ENCODE results near the gene CHRDL1.
"Not testable (repeated sequence)": the region's sequence is repeated elsewhere in the genome, so short reads cannot be mapped to it uniquely, and the experiment has no call there.

CHRDL1 gene

DNA sequence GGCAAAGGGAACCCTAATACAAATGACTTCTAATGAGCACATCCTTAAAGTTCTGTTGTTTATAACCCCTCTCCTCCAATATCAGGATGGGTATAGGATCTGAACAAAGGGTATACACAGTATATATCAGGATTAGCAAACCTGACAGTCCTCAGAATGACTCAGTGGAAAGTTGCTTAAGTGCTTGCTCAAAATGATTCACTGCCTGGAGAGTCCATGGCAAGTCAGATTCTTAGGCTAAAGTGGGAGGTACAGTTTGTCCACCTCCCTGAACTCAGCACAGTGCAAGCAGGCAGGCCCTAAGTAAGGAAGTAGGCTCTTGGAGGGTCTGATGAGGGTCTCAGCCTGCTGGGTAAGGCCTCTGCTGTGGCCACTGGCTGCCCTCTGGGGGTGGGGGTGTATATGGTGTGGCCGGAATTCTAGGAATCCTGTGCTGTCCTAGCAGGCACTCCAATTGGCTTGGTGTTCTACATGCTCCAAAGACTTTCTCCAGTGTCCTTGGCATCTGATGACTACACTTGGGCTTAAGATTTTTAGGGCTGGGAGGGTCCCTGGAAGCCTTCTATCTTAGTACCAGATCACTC is 54.3 kb downstream of the CHRDL1 start:
- DNase-seq, result peak; percentile 85

DNA sequence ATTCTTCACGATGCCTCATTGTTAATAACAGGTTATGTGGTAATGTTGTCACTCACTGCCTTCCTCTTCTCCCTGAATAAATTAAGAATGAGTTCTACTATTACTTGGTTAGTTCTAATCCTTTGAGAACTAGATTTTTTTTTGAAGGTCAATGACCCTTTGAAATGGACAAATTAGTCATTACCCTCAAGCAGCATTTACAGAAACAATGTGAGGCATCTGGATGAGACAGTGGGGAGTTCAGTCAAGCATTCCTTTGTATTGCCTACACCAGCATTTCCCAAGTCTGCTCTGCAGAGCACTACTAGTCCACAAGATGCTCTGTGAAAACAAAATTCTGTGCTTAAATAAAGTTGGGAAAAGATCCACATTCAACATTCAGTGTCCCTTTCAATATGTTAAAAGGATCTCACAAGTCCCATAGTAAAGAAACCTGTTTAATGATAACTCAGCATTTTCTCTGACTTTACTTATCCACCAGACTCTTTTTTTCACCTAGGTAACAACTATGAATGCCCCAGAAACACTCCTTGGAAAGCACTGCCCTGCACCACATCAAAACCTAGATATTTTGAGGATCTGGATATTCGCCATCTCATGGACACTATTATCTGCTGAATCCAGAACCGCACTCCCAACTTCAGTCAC is 60.6 kb downstream of the CHRDL1 start:
- DNase-seq, result peak; percentile 89

DNA sequence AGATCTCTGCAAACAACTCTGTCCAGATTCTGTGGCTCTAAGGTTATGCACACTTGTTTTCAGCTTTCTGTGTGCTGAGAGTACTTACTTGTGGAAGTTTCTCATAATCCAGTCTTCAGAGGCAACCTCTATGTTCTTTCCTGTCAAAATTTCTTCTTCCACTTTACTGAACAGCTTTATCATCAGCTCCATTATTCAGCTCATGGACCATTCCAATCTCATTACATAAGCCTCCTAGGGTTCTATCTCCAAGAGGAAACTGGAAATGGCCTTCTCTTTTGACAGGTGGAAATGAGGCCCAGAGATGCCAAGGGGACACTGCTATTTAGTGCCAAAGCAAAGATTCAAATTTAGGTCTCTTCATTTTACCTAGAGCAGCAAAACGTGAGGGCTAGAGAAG is 61.3 kb downstream of the CHRDL1 start:
- DNase-seq, result no peak

DNA sequence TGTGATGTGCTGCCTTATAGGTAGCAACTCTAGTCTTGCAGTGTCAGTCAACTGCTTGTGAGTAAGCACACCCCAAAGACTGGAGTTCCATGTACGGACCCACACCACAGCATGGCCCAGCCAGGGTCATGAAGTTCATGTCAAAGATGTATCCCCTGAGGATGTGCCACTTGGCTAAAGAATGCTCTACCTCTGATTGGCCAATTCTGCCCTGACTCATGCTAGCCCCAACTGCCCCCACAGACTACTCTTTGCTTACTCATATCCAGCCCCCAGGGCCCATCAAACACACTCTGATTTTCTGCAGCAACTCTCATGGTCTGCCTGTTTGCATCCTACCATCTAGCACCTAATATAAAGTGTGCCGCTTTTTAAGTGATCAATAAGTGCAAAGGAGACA is 62.5 kb downstream of the CHRDL1 start:
- peak; percentile 30 for DNase-seq

DNA sequence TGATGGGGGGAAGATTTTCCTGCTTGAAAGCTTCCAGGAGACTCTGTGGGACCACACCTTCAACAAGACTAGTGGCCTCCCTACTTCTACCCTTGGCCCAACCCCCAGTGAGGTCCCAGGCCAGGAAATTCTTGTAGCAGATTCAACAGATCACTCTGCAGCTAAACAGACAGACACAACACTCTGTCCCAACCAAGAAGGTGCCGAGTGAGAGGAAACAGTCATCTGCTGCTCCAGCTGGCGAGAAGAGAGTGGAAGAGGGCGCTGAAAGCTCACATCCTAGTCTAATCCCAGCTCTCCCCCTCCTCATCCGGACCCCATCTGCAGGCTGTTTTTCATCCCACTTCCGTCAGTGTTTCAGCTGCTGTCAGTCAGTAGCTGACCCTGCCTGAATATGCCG is 63.4 kb downstream of the CHRDL1 start:
- no peak for DNase-seq

DNA sequence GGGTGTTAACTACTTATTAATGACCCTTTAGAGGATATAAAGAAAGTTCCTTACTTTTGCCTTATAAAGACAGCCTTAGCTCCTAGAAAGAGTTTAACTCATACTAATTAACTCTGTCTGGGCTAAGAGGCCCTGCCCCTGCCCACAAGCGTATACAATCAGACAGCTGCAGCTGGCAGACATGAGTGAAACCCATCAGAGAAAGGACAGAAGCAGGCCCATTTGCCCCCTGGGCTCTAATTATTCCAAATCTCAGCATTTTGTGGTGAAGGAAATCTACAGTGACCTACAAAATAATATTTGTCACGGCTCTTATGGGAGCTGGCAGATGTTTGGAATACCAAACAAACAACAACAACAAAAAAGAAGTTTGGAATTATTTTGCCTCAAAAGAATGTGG is 71.8 kb downstream of the CHRDL1 start:
- no peak for DNase-seq

DNA sequence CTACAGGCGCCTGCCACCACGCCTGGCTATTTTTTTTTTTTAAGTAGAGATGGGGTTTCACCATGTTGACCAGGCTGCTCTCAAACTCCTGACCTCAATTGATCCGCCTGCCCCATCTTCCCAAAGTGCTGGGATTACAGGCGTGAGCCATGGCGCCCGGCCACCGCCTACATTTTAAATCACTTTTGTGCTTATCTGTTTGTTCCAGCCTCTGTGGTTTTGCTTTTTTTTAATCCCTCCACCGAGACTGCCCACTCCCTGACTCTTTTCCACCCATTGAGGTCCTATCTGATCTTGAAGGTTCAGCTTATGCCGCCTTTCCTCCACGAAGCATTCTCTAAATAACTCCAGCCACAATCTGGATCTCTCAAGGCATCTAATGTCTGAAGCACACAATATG is 73.5 kb downstream of the CHRDL1 start:
- DNase-seq, result no peak

DNA sequence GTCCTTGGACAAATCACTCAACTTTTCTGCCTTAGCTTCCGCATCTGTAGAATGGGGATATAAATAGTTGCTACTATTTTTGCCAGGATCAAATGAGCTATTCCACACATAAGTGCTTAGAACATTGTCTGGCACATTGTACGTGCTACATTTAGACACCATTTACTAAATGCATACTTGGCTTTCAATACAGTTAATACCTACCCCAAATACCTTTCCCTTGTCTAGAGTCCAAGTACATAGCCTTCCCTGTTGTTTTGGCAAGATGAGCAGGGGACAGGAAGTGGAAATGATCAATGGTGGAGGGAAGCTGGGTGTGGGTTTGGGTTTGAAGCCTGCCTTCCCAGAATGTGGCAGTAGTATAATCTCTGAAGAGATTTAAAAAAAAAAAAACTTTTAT is 82.0 kb downstream of the CHRDL1 start:
- no peak for DNase-seq

DNA sequence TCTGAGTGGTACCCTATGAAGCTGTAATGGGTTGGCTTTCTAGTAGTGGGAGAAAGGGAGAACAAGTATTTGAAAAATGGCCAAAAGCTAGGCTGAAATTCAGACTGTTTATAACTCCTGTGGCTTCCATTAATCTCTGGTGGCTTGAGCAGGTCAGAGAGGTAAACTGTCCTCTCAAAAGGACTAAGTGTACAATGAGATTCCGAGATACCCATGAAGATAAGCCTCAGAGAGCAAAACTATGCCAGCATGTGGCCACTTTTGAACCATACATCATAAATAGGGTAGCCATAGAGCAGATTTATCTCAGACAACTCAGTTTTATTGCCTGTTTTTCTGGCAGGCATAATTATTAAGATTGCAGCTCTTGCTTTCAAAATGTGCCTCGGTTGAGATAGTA is 89.2 kb downstream of the CHRDL1 start:
- DNase-seq, result no peak

DNA sequence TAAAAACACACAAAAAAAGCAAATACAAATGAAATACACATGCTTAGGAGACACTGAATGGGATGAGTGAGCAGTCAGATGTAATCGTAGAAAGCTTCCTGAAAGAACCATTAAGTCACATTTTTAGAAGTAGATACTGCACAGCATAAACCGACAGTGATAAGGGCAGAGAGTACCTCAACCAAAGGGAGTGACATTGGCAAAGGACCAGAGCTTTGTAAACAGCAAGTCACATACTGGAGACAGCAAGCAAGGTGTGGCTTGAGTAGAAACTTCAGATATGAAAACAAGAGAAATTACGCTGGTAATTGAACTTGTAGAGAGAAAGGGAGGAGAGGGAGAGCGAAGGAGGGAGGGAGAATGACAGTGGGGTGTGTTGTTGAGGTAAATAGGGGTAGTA is 92.0 kb downstream of the CHRDL1 start:
- no peak for DNase-seq

DNA sequence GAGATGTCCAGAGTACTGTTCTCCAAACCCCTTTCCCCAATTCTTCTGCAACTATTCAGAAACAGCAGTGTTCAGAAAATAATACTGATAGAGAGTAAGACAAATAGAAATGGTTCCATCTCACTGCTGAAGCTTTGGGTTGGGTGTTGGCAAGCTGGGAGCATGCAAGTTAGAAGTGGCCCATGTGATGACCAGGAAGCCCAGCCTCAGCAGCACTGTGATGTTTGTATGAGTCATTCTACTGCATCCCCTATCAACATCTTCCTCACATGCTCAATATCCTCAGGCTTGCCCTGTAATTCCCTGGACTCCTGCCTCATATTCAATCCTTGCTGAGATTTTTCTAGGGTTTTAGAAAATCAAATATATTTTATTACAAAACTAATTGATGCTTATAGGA is 96.5 kb downstream of the CHRDL1 start:
- peak; percentile 44 for DNase-seq

DNA sequence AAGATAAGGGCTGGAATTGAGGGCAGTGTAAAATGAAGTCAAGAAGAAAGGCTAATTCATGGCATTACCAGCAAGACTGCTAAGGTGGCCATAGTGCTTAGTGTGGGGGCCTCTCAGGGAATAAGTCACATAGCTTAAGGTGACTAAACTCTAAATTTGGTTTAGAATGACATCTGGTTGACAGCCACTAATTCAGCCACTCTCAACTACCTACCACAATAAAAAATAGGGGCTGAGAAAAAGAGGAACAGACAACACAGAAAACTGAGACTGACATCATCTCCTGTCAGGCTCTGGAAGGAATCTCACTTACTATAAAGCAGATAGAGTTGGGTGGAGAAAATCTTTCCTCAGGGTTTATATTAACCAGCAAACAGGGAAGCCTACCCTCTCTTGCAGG is 96.9 kb downstream of the CHRDL1 start:
- DNase-seq, result no peak

DNA sequence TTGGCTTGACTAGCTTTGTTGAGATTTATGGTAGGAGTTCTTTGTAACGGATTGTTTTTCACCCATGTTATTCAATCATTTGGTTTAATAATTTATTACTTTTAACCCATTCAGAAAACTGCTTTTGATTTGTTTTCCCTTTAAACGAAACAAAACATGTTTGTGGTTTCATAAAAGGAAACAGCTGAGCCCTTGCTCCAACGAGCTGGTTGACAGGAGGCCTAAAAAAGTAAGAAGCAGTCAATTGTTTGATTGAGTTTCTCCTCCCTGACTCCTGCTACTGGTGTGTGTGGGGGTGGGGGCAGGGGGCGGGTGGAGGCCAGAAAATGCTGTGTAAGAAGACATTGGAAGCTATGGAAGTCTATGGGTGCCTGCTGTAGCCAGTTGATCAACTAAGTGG is 102.8 kb downstream of the CHRDL1 start:
- DNase-seq, result no peak

DNA sequence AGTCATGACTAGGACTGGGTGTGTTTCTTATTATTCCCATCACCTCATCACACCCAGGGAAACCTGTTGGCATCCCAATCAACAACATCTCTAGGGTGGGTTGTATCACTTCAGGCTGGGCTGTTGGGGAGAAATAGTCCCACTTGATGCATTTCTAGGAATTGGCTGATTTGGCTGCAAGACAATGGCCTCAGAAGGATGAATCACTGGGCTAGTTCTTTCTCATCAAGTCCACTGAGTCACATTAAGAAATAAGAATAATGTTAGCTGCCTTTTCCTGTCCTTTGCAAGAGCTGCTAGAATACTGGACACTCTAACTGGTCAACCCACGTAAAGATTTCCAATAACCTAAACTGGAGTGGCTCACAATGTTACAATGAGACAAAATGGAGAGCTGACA is 104.2 kb downstream of the CHRDL1 start:
- DNase-seq, result peak; percentile 2

DNA sequence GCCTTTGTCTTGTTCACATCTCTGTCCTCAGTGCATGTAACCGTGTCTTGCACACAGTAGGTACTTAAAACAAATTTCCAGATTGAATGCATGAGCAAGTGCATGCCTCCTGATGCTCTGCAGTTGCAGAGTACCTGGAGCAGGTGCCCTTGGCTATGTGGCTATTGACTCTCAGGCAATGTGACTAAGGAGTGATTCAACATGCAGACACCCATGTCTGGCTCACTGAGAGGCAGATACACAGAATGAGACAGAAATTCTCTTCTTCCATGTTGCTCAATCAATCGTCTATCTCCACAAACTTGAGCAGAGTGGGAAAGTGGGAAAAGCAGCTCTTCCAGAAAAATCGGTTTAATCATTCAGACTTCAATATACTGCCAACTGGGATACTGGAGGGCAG is 111.0 kb downstream of the CHRDL1 start:
- peak; percentile 8 for DNase-seq

DNA sequence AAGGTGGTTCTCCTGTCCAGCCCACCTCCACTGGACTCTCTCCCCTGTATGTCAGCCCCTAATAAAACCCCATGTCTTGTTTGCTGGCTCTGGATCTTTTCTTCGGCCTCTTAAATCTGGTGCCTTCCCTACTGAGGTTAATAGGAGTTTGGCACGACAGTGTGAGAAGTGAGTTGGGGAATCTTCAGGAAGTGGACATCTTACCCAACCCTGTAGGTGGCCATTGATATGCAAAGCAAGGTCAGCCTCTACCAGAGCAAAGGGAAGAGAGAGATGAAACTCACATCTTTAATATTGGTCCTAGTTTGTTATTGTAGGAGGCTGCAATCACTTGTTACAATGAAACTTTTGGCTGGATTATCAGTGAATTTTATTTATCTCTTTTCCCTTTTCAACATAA is 111.7 kb downstream of the CHRDL1 start:
- DNase-seq, result no peak

DNA sequence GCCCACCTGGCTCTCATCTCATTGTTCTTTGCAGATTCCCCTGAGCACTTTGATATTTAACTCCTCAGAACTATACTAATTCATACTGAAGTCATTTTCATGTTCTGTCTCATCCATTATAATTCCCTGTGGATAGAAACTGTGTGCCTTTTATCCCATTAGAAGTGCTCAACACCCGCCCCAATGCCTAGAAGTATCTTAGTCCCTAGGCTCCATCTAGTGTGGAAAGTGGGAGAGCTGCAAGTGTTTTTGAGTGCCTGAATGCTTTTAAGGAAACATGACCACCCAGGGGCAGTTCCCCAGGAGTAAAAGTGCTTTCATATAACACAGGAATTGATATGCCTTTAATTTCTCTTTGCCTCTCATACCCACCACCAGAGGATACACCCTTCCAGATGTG is 117.0 kb downstream of the CHRDL1 start:
- no peak for DNase-seq

DNA sequence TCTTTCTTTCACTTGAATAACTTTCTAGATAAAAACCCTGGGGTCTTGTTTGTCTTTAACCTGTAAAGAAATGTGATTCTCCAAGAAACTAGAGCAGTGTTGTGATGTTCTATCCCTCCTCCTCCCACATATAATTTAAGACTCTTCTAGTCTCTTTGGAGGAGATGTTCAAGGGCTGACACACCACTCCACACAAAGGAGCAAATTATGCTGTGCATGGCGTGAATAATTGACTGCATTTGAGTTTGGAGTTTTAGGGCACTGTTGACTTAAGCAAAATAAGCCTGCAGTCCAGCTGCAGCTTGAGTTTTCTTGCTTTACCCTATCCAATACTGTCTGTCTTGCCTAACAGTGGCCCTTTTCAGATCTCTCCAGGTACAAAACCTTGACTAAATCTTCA is 119.7 kb downstream of the CHRDL1 start:
- DNase-seq, result no peak

DNA sequence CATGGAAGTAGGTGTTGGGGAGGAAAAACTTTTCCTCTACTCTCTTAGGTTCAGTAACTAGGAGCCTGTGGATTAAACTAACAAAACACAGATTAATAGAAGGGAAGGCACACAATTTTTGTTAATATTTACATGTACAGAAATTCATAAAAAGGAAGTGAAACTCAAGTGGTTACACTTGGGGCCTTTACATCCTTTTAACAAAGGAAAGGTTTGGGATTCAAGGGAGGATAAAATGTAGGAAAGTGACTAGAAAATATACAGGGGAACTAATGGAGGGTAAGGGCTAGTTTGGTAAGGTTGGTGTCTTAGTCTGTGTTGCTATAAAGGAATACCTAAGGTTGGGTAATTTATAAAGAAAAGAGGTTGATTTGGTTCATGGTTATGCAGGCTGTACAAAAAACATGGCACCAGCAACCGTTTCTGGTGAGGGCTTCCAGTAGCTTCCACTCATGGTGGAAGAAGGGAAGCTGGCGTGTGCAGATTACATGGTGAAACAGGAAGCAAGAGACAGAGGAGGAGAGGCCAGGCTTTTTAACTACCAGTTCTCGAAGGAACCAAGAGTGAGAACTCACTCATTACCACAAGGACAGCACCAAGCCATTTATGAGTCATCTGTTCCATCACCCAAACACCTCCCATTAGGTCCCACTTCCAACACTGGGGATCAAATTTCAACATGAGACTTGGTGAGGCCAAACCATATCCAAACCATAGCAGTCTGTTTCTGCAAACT is 124.4 kb downstream of the CHRDL1 start:
- peak; percentile 34 for DNase-seq

DNA sequence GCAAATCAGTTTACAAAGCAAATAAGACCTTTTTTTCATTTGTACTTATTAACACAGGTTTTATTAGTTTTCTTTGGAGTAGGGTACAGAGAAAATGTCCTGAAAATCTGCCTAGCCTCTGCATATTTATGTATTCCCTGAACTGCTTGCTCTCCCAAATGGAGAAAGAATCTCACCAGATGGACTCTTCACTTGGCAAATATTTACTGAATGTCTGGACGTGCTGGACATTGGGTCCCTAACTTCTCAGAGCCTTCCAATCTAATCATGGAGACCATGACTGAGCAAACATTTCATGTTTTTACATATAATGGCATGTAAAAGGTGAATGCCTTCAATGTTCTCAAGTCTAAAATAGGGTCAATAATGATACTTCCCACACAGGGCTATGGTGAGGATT is 126.0 kb downstream of the CHRDL1 start:
- DNase-seq, result no peak

DNA sequence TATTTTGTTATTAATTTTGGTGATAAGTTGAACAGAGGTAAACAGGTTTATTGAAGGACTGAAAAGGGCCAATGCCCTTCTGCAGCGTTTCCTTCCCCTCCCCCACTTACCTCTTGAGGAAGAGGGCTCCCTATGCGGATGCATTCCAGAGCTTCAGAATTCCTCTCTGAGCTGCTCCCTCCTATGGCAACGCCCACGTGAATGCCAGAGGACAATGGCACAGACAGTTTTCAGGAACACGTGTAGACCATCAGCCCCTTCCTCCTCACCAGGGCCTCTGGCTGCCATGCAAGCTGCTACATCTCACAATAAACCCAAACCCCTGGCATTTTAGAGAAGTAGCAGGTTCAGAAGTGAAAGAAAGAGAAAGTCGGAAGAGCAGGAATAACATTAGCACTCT is 127.9 kb downstream of the CHRDL1 start:
- no peak for DNase-seq

DNA sequence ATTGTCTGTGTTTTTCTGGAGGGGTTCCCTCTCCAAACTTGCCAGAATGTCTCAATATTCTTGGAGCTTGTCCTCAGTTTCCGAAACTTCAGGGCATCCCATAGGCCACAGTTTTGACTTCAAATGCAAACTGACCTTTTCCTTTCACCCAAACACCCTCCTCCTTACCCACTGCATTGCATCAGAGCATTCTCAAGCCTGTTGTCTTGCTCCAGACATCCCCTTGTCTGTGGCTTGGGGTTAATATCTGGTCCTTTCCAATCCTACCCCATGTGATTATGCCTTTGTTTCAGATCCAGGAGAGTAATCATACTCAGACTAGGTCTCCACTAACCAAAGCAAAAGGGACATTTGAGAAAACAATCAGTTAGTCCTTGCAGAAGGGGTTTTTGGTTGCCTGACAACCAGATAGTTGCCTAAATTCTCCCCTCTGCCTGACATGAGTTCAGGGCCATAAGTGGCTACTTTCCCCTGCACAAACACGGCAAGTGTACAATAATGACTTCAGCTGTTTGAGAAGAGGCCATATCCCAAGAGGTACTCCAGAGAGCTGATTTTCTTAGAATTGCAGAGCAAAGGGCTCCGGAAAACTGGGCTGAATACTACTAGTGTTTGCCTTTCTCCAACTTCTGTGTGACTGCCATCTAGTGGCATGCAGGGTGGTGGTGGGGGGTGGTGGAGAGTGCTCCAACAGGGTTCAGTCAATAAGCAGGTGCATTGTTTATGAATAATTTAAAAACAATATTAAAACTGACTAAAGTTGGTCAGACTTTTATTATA is 130.2 kb downstream of the CHRDL1 start:
- DNase-seq, result peak; percentile 24

DNA sequence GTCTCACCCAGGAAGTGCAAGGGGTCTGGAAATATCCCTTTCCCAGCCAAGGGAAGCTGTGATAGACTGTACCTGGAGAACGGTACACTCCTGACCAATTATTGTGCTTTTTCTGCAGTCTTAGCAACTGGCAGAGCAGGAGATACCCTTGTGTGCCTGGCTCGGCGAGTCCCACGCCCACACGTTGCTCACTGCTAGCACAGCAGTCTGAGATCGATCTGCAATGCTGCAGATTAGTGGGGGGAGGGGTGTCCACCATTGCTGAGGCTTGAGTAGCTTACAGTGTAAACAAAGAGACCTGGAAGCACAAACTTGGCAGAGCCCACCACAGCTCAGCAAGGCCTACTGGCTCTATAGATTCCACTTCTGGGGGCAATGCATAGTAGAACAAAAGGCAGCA is 138.5 kb downstream of the CHRDL1 start:
- DNase-seq, result no peak

DNA sequence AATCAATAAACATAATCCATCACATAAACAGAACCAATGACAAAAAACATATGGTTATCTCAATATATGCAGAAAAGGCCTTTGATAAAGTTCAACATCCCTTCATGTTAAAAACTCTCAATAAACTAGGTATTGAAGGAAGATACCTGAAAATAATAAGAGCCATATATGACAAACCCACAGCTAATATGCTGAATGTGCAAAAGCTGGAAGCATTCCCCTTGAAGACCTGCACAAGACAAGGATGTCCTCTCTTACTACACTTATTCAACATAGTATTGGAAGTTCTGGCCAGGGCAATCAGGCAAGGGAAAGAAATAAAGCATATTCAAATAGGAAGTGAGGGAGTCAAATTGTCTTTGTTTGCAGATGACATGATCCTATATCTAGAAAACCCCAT is 141.3 kb downstream of the CHRDL1 start:
- DNase-seq, result not testable (repeated sequence)
